Activated CD8-positive, alpha-beta memory T cell treated with anti-CD3 and anti-CD28 coated beads, Interleukin-2, amount 10 ng/mL, durations not matched to agents 7 days and 5 days (primary cell): ENCODE measurements around the gene CAGE1. TPM values are rescaled to one million over a fixed set of nuclear protein-coding genes. Genes with fewer than 3 reads are reported as not detected.

Experiments used
- ATAC-seq: fragments of 150-1000 bp; cut with Tn5 transposase; one replicate; pipeline ENCODE4 v1.10.0; 2021; ENCODE audit warnings: moderate library complexity
- CTCF ChIA-PET: fragments of 350-600 bp; sonication (Branson Sonifier 250); formaldehyde crosslinking; loops from one replicate; lab custom pipeline; 2021; ENCODE audit warnings: antibody characterized with exemption; lab: Charles Lee
- DNase-seq: peaks from one replicate; pipeline ENCODE4 v3.0.0-alpha.2; 2020
- H3K27ac Mint-ChIP-seq: one replicate; pipeline ENCODE4 v1.8.0; 2021; ENCODE audit warnings: mild to moderate bottlenecking, mixed read lengths
- H3K27me3 Mint-ChIP-seq: one replicate; pipeline ENCODE4 v1.8.0; 2021; ENCODE audit warnings: mixed read lengths
- H3K36me3 Mint-ChIP-seq: one replicate; pipeline ENCODE4 v1.8.0; 2021; ENCODE audit warnings: mild to moderate bottlenecking, mixed read lengths
- H3K4me1 Mint-ChIP-seq: one replicate; pipeline ENCODE4 v1.8.0; 2021; ENCODE audit warnings: mixed read lengths
- H3K4me3 Mint-ChIP-seq: one replicate; pipeline ENCODE4 v1.8.0; 2021; ENCODE audit warnings: mild to moderate bottlenecking, moderate library complexity, mixed read lengths
- H3K9me3 Mint-ChIP-seq: one replicate; pipeline ENCODE4 v1.8.0; 2022; ENCODE audit warnings: low read depth, mixed read lengths
- total RNA-seq, 2 experiments: library from RNA; stranded (reverse); gene quantifications; one replicate each; pipeline ENCODE4 v1.2.3, GENCODE V29; 2021

The CAGE1 gene
- total RNA-seq, 2 experiments from 2014 or later = 0.18 TPM; not detected in 1

- ATAC-seq = no peak
- Mint-ChIP-seq H3K27me3 (no peaks in the 10 kb centered on the region), H3K36me3 (peaks cover 6% of the 10 kb centered on the region), H3K4me1 (no peaks in the 10 kb centered on the region), H3K9me3 (no peaks in the 10 kb centered on the region), H3K4me3 (no peak overlapping the region), H3K27ac (no peak overlapping the region)
- CTCF ChIA-PET = interaction anchor here (1.6 kb wide), 1 partner anchor 166 kb away, joined by 4 read pairs; the partner anchor contains the start of gene SNRNP48
- DNase-seq = no peak
Measured at GRCh38 chr6:7424058-7424457, 34.5 kb upstream of the CAGE1 start.

- Mint-ChIP-seq H3K36me3 (peaks cover 21% of the 10 kb centered on the region), H3K4me1 (no peaks in the 10 kb centered on the region), H3K27ac (no peak overlapping the region), H3K27me3 (no peaks in the 10 kb centered on the region), H3K4me3 (no peak overlapping the region), H3K9me3 (no peaks in the 10 kb centered on the region)
- CTCF ChIA-PET = no interaction called here
- DNase-seq (no peak), ATAC-seq (no peak)
Measured at GRCh38 chr6:7421066-7421465, 31.5 kb upstream of the CAGE1 start.

- ATAC-seq (no peak), DNase-seq (no peak)
- Mint-ChIP-seq H3K36me3 (peaks cover 32% of the 10 kb centered on the region), H3K4me1 (no peaks in the 10 kb centered on the region), H3K9me3 (no peaks in the 10 kb centered on the region), H3K27ac (no peak overlapping the region), H3K27me3 (no peaks in the 10 kb centered on the region), H3K4me3 (no peak overlapping the region)
- CTCF ChIA-PET = no interaction called here
Measured at GRCh38 chr6:7419065-7419464, 29.5 kb upstream of the CAGE1 start.

- H3K27ac Mint-ChIP-seq = no peak overlapping the region
- no peak for ATAC-seq
- H3K9me3 Mint-ChIP-seq = no peaks in the 10 kb centered on the region
- H3K27me3 Mint-ChIP-seq = no peaks in the 10 kb centered on the region
- CTCF ChIA-PET = no interaction called here
- H3K4me1 Mint-ChIP-seq = no peaks in the 10 kb centered on the region
- no peak overlapping the region for H3K4me3 Mint-ChIP-seq
- peaks cover 35% of the 10 kb centered on the region for H3K36me3 Mint-ChIP-seq
- DNase-seq = no peak
Measured at GRCh38 chr6:7418238-7418905, 28.8 kb upstream of the CAGE1 start.

- H3K36me3 Mint-ChIP-seq = peaks cover 38% of the 10 kb centered on the region
- no peaks in the 10 kb centered on the region for H3K9me3 Mint-ChIP-seq
- CTCF ChIA-PET = no interaction called here
- ATAC-seq (no peak), DNase-seq (no peak)
- no peaks in the 10 kb centered on the region for H3K27me3 Mint-ChIP-seq
- no peak overlapping the region for H3K27ac Mint-ChIP-seq
- H3K4me3 Mint-ChIP-seq = no peak overlapping the region
- no peaks in the 10 kb centered on the region for H3K4me1 Mint-ChIP-seq
Measured at GRCh38 chr6:7417684-7418083, 28.1 kb upstream of the CAGE1 start.

- DNase-seq (no peak), ATAC-seq (no peak)
- CTCF ChIA-PET = no interaction called here
- Mint-ChIP-seq H3K27ac (no peak overlapping the region), H3K27me3 (no peaks in the 10 kb centered on the region), H3K4me3 (no peak overlapping the region), H3K4me1 (no peaks in the 10 kb centered on the region), H3K36me3 (peaks cover 51% of the 10 kb centered on the region), H3K9me3 (no peaks in the 10 kb centered on the region)
Measured at GRCh38 chr6:7414811-7415210, 25.3 kb upstream of the CAGE1 start.

- Mint-ChIP-seq H3K4me3 (no peak overlapping the region), H3K4me1 (no peaks in the 10 kb centered on the region), H3K9me3 (no peaks in the 10 kb centered on the region), H3K36me3 (peaks cover 43% of the 10 kb centered on the region), H3K27ac (no peak overlapping the region), H3K27me3 (no peaks in the 10 kb centered on the region)
- CTCF ChIA-PET = no interaction called here
- DNase-seq = no peak
- no peak for ATAC-seq
Measured at GRCh38 chr6:7413151-7413823, 23.7 kb upstream of the CAGE1 start.

GRCh38 chr6:7411328-7411727 is 21.8 kb upstream of the CAGE1 start:
- ATAC-seq = no peak
- Mint-ChIP-seq H3K27me3 (no peaks in the 10 kb centered on the region), H3K4me1 (no peaks in the 10 kb centered on the region), H3K36me3 (peaks cover 45% of the 10 kb centered on the region), H3K27ac (no peak overlapping the region), H3K9me3 (no peaks in the 10 kb centered on the region), H3K4me3 (no peak overlapping the region)
- DNase-seq = no peak
- CTCF ChIA-PET = no interaction called here

GRCh38 chr6:7410851-7411250 is 21.3 kb upstream of the CAGE1 start:
- no peak overlapping the region for H3K4me3 Mint-ChIP-seq
- H3K27me3 Mint-ChIP-seq = no peaks in the 10 kb centered on the region
- CTCF ChIA-PET = no interaction called here
- no peaks in the 10 kb centered on the region for H3K4me1 Mint-ChIP-seq
- ATAC-seq (no peak), DNase-seq (no peak)
- no peak overlapping the region for H3K27ac Mint-ChIP-seq
- no peaks in the 10 kb centered on the region for H3K9me3 Mint-ChIP-seq
- H3K36me3 Mint-ChIP-seq = peaks cover 46% of the 10 kb centered on the region

- no peaks in the 10 kb centered on the region for H3K9me3 Mint-ChIP-seq
- no peak overlapping the region for H3K4me3 Mint-ChIP-seq
- no peaks in the 10 kb centered on the region for H3K4me1 Mint-ChIP-seq
- H3K27me3 Mint-ChIP-seq = no peaks in the 10 kb centered on the region
- CTCF ChIA-PET = interaction anchor here (0.7 to 1.0 kb wide), 3 partner anchors 9 to 200 kb away, joined by 3 read pairs; partner anchors contain the start of genes CAGE1 and RIOK1
- no peak overlapping the region for H3K27ac Mint-ChIP-seq
- DNase-seq (no peak), ATAC-seq (no peak)
- H3K36me3 Mint-ChIP-seq = peaks cover 50% of the 10 kb centered on the region
Measured at GRCh38 chr6:7409740-7410139, 20.2 kb upstream of the CAGE1 start.

GRCh38 chr6:7406743-7407142 is 17.2 kb upstream of the CAGE1 start:
- no peak for ATAC-seq
- Mint-ChIP-seq H3K9me3 (no peaks in the 10 kb centered on the region), H3K4me1 (no peaks in the 10 kb centered on the region), H3K36me3 (peaks cover 57% of the 10 kb centered on the region), H3K27me3 (no peaks in the 10 kb centered on the region), H3K27ac (no peak overlapping the region), H3K4me3 (no peak overlapping the region)
- no peak for DNase-seq
- CTCF ChIA-PET = no interaction called here

- H3K27me3 Mint-ChIP-seq = no peaks in the 10 kb centered on the region
- no peaks in the 10 kb centered on the region for H3K4me1 Mint-ChIP-seq
- DNase-seq (no peak), ATAC-seq (no peak)
- H3K36me3 Mint-ChIP-seq = peaks cover 53% of the 10 kb centered on the region
- H3K9me3 Mint-ChIP-seq = no peaks in the 10 kb centered on the region
- no peak overlapping the region for H3K27ac Mint-ChIP-seq
- no peak overlapping the region for H3K4me3 Mint-ChIP-seq
- CTCF ChIA-PET = interaction anchor here (1.0 kb wide), 1 partner anchor 351 kb away, joined by 3 read pairs; no protein-coding TSS in a partner anchor
Measured at GRCh38 chr6:7404546-7404945, 15.0 kb upstream of the CAGE1 start.

GRCh38 chr6:7402716-7403115 is 13.2 kb upstream of the CAGE1 start:
- ATAC-seq = no peak
- Mint-ChIP-seq H3K4me1 (peaks cover 2% of the 10 kb centered on the region), H3K36me3 (peaks cover 55% of the 10 kb centered on the region), H3K27ac (no peak overlapping the region), H3K27me3 (no peaks in the 10 kb centered on the region), H3K9me3 (no peaks in the 10 kb centered on the region), H3K4me3 (no peak overlapping the region)
- CTCF ChIA-PET = no interaction called here
- DNase-seq = no peak

- H3K9me3 Mint-ChIP-seq = no peaks in the 10 kb centered on the region
- peaks cover 2% of the 10 kb centered on the region for H3K4me1 Mint-ChIP-seq
- no peaks in the 10 kb centered on the region for H3K27me3 Mint-ChIP-seq
- peaks cover 45% of the 10 kb centered on the region for H3K36me3 Mint-ChIP-seq
- no peak overlapping the region for H3K27ac Mint-ChIP-seq
- DNase-seq = no peak
- CTCF ChIA-PET = interaction anchor here (1.0 to 1.9 kb wide), 3 partner anchors 9 to 35 kb away, joined by 3 to 4 read pairs (median 3); no protein-coding TSS in a partner anchor
- H3K4me3 Mint-ChIP-seq = no peak overlapping the region
- no peak for ATAC-seq
Measured at GRCh38 chr6:7401075-7401474, 11.5 kb upstream of the CAGE1 start.
